Stimulated activated CD4-positive, alpha-beta T cell treated with anti-CD3 and anti-CD28 coated beads, Interleukin-2, amount 100 ng/mL, for 24 hours (primary cell): ENCODE data around the gene AKT1.

Experiments
- DNase-seq, 2 donors: peaks; one replicate each; pipeline ENCODE4 v3.0.0-alpha.2; 2020

AKT1 gene

GRCh38 chr14:104784846-104785707 is 10.5 kb downstream of the AKT1 start:
- DNase-seq, result no peak

- DNase-seq, result no peak
These were observed 11.4 kb downstream of the AKT1 start for GRCh38 chr14:104784218-104784568.

DNA sequence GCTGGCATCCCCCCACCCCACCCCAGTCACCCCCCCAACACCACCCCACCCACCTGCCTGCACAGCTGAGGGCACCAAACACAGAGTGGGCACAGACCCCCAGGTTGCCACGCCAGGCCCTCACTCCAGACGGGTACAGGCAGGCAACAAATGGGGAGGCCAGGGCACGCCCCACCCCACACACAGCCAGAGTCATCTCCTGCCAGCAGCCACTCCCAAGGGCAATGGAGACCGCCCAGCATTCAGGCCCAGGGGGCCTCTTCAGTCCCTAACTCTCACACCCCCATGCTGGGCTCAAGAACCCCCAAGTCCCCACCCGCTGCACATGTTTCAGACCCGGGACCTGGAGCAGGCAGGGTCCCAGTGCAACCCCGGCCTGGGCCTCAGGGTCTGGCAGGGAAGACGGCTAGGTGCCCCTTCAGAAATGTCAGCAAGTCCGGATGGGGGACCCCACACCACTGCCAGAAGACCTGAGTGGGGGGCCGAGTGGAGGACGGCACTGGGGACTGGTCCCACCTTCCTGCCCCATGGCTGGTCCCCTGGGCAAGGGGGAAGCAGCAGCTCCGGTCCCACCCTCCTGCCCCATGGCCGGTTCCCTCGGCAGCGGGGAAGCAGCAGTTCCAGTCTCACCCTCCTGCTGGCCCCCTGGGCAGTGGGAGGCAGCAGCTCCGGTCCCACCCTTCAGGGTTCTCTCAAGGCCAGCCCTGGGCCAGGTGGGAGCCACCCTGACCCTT is 11.9 kb downstream of the AKT1 start:
- DNase-seq, result no peak

DNA sequence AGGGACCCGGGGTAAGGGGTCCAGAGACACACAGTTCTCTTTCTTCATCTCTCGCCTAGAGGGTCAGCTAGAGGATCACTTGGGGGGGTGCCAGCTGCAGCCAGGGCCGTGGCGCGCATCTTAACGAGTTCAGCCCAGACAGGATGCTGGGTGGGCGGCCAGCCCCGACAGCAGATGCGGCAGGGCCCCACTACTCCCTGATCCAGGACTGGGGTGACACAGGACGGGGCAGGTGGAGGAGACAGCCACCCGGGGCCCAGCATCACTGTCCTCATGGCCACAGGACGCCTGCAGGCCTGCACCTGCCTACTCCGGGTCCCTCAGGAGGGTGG is 12.8 kb downstream of the AKT1 start:
- no peak for DNase-seq

DNA sequence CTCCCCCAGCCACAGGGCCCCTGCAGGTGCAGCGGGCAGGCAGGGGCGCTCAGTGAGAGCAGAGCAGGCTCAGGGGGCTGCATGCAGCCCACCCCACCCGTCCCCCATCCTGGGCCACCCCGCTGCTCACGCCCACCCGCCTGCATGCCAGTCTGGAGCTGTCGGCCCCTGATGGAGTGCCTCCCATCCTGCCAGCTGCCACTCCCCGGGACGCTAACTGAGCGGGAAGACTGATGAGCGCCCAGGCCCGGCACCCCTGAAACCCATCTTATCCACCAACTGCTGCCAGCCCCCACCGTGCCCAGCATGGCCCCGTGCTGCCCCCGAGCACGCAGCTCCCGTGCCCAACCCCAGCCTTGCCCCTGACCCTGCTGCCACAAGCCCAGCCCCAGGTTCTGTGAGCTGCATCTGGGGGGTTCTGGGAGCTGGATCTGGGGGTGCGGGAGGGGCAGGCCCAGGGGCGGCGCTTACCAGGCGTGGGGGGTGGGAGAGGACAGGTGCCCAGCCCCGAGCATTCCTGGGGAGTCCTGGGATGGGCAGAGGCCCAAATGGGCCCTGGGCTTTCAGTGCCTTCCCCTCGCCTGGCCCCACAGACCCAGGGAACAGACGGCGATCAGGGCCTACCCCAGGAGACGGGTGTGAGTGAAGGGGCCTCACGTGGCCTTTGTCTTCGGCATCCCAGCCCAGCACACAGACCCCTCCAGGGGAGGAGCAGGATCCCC is 13.3 kb downstream of the AKT1 start:
- DNase-seq, result no peak

GRCh38 chr14:104781271-104782077 is 14.1 kb downstream of the AKT1 start:
- DNase-seq, result no peak

- DNase-seq, result no peak
These were observed 15.0 kb downstream of the AKT1 start for GRCh38 chr14:104780513-104781030.

DNA sequence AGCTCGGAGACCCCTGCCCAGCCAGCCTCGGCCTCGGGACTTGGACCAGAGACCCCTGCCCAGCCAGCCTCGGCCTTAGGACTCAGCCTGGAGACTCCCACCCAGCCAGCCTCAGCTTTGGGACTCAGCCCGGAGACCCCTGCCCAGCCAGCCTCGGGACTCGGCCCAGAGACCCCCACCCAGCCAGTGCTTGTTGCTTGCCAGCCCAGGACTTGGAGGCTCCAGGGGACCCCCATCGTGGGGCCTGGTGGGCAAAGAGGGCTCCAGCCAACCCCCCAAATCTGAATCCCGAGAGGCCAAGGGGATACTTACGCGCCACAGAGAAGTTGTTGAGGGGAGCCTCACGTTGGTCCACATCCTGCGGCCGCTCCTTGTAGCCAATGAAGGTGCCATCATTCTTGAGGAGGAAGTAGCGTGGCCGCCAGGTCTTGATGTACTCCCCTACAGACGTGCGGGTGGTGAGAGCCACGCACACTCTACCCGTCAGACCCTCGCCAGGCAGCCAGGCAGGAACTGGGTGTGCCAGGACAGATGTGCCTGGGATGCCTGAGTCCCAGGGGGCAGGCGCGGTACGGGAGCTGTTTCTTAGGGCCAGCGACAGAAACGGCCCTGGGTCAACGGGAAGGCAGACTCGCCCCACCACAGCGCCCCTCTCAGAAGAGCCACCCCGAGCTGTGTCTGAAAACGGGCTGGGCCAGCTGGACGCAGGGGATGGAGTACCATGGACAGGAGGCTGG is 15.6 kb downstream of the AKT1 start:
- no peak for DNase-seq

GRCh38 chr14:104778694-104779331 is 16.7 kb downstream of the AKT1 start:
- DNase-seq, result no peak

DNA sequence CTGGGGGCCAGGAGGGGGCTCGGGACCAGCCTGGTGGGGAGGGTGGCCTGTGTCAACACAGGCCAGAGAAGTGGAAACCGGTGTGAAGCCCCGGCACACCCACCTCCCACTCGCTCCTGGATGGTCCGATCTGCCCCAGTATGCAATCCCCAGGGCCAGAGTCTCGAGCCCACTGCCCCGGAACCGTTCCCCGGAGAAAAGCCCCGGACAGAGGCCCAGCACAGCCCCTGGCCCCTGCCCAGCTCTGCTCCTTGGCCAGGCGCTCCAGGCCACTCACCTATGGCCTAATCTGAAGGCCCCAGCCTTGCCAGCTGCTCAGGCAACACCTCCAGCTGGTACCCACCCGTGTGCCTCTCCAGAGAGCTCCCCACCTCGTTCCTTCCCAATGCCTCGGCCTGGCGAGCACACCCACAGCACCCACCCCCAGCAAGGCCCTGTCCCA is 17.7 kb downstream of the AKT1 start:
- DNase-seq, result no peak

- DNase-seq, result no peak
These were observed 18.4 kb downstream of the AKT1 start for GRCh38 chr14:104776961-104777807.

GRCh38 chr14:104776481-104776880 is 19.1 kb downstream of the AKT1 start:
- DNase-seq, result no peak

DNA sequence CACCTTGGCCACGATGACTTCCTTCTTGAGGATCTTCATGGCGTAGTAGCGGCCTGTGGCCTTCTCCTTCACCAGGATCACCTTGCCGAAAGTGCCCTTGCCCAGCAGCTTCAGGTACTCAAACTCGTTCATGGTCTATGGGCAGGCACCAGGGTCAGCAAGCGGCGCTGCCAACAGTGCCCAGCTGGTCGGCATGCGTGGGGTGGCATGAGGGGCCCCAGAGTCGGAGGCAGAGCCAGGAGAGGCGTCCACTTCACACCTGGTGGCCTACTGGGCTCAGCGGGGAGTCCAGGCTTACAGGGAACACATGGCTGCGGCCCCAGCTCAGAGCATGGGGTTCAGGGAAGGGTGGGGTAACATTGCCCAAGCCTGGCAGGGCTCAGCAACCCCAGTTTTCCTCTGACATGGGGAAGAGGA is 20.5 kb downstream of the AKT1 start:
- DNase-seq, result no peak

DNA sequence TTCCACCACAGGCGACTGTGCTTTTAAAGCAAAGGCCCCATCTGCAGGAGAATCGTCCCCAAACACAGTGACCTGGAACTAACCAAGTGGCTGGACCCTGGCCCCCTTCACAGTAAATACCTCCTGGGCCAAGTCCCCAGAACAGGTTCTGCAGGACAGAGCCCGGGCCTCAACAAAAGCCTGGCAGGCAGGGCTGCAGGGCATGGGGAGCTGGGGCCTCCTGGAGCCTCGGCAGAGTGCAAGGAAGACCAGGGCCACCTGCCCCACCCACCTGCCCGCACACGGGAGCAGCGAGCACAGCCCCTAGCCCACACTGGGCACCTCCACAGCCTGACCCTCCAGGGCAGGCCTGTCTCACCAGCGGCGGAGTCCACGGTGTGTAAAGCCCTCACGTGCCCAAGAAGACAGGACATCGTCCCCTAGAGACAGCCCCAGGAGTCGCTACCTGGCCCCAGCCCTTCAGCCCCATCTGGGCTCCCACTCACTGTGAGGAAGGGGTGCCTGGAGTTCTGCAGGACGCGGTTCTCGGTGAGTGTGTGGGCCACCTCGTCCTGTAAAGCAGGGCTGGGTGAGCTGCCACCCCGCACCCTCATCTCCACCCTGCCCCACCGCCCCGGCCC is 21.0 kb downstream of the AKT1 start:
- DNase-seq, result no peak

GRCh38 chr14:104773505-104774452 is 21.8 kb downstream of the AKT1 start:
- DNase-seq, result no peak

DNA sequence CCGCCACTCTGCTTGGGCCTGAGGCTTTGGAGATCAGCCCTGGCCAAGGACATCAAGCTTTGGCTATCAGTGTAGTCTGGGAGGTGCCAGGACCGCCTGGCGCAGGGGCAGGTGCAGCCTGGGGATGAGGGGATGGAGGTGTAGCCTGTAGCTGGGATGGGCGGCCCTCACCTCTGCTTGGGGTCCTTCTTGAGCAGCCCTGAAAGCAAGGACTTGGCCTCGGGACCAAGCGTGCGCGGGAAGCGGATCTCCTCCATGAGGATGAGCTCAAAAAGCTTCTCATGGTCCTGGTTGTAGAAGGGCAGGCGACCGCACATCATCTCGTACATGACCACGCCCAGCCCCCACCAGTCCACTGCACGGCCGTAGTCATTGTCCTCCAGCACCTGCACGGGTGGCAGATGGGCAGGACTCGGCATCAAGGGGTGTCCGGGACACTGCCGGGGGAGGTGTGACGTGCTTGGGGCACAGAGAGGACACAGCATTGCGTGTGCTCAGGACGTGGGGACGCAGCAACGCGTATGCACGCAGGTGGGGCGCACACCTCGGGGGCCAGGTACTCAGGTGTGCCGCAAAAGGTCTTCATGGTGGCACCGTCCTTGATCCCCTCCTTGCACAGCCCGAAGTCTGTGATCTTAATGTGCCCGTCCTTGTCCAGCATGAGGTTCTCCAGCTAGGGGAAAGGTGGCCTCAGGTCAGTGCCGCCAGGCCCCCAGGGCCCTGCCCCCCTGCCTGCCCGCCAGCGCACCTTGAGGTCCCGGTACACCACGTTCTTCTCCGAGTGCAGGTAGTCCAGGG is 22.6 kb downstream of the AKT1 start:
- DNase-seq, result no peak

DNA sequence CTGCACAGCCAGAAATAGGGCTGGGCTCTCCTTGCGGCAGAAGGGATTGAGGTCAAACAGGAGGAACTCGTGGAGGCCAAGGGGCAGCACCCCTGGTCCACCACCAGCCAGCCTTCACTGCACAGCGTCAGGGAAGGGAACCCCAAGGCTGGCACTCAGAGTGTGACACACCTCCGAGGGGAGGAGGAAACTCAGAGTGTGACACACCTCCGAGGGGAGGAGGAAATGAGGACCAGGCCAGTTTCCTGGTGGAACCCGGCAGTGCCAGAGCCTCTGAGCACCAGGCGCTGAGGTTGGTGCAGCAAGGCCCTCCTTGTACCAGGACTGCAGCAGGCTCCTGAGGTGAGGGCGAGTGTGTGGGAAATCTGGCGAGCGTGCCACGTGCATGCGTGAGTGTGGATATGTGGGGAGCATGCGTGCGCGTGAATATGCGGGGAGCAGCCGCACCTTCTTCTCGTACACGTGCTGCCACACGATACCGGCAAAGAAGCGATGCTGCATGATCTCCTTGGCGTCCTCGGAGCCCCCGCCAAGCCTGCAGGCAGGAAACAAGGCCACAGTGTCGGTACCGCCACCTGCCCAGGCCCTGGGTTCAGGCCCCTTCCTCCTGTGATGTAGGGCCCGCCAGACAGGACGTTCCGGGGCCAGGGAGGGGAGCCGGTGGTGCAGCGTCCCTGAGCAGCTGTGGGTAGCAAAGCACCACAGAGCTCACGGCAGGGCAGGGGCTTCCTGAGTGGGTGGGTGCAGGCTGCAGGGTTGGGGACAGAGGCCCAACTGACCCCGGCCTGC is 23.4 kb downstream of the AKT1 start:
- DNase-seq, result no peak
